Epidermal melanocyte (primary cell): ENCODE data around the gene CYB5D1.
"Not testable (repeated sequence)": the region's sequence is repeated elsewhere in the genome, so short reads cannot be mapped to it uniquely, and the experiment has no call there.

Experiments
- DNase-seq: peaks from one replicate; pipeline ENCODE4 v3.0.0; 2011; ENCODE audit warnings: low spot score; ENCODE audit not compliant: insufficient read length

CYB5D1 gene, protein sequence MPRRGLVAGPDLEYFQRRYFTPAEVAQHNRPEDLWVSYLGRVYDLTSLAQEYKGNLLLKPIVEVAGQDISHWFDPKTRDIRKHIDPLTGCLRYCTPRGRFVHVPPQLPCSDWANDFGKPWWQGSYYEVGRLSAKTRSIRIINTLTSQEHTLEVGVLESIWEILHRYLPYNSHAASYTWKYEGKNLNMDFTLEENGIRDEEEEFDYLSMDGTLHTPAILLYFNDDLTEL

GRCh38 chr17:7857713-7858521, at the start of gene CYB5D1:
Gene CYB5D1 (plus strand): TSS chr17:7858003. CDS start chr17:7858135, 132 bp downstream.
- peak; percentile 79 for DNase-seq

GRCh38 chr17:7809086-7809790, 48.6 kb upstream of the CYB5D1 start:
- no peak for DNase-seq

DNA sequence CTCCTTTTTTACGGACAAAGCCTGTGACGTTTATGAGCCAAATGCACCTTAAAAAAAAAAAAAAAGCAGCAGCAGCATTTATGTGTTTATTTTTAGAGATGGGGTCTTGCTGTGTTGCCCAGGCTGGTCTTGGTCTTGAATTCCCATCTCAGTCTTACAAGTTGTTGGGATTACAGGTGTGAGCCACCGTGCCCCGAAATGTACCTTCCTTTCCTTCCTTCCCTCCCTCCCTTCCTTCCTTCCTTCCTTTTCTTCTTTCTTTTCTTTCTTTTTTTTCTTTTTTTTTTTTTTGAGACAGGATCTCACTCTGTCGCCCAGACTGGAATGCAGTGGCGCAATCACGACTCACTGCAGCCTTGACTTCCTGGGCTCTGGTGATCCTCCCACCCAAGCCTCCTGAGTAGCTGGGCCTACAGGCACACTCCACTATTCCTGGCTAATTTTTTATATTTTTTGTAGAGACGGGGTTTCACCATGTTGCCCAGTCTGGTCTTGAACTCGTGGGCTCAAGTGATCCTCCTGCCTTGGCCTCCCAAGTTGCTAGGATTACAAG, 47.9 kb upstream of the CYB5D1 start:
- not testable (repeated sequence) for DNase-seq

- DNase-seq: no peak
Observed at GRCh38 chr17:7811251-7811650, 46.6 kb upstream of the CYB5D1 start.

GRCh38 chr17:7814969-7815368, 42.8 kb upstream of the CYB5D1 start:
- DNase-seq: no peak

DNA sequence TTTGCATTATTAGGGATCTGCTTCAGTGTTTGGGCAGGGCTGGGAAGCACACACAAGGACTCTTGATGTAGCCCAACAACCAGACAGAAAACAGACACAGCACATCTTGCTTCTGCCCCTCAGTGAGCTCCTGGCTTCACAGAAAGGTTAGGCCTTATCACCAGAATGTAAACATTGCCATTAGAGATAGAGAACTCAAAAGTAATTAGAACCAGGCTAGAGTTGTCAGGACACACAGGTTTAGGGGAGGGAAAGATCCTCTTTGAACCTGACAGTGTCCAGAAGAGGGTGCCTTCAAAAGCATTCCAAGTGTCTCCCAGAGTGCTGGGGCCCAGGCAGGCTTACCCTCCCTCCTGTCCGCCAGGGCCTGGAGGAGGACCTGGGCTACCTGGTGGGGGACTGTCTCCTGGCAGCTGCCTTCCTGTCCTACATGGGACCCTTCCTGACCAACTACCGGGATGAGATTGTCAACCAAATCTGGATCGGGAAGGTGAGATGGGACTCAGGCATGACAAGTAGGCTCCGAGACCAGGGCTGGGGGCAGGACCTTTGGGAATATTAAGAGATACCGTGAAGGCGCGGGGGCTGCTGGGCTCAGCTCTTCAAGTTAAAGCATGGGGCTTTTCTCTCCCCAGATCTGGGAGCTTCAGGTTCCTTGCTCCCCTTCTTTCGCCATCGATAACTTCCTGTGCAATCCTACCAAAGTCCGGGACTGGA, 40.7 kb upstream of the CYB5D1 start:
- DNase-seq: no peak

GRCh38 chr17:7817643-7817964, 40.2 kb upstream of the CYB5D1 start:
- DNase-seq: no peak

GRCh38 chr17:7818026-7818425, 39.8 kb upstream of the CYB5D1 start:
- no peak for DNase-seq

- no peak for DNase-seq
Observed at GRCh38 chr17:7818746-7819645, 38.8 kb upstream of the CYB5D1 start.

DNA sequence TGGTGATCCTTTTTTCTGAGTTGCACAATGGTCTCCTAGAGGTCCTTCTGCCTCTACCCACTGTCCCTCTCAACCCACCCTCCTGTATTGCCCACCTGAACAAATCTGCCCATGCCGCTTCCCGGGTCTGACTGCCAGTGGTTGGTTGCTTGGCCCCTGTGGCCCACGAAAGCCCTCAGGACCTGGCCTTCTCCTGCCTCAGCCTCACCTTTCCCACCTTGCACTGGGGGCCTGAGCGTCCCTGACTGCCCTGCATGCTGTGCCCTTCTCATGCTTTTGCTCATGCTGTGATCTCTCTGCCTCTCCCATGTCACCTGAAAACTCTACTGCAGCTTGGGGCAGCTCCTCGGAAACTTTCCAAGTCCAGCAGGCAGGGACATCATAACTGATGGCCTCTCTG, 37.6 kb upstream of the CYB5D1 start:
- DNase-seq: no peak

- DNase-seq: no peak
Observed at GRCh38 chr17:7822126-7822525, 35.7 kb upstream of the CYB5D1 start.

DNA sequence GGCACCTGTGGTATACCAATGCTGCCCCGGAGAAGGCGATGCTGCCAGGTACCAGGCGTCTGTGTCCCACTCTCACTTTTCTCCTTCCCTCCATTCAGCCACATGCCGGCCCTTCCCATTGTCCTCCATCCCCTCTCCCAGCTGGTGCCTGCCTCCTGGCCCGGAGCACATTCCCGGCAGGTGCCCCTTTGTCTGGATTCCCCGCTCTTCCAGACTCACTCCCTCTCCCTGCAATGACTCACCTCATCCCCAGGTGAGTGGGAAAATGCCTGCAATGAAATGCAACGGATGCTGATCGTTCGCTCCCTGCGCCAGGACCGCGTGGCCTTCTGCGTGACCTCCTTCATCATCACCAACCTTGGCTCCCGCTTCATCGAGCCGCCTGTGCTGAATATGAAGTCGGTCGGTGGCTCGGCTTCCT, 34.2 kb upstream of the CYB5D1 start:
- no peak for DNase-seq

GRCh38 chr17:7824021-7824924, 33.5 kb upstream of the CYB5D1 start:
- no peak for DNase-seq

- no peak for DNase-seq
Observed at GRCh38 chr17:7825206-7825990, 32.4 kb upstream of the CYB5D1 start.

GRCh38 chr17:7830616-7831015, 27.2 kb upstream of the CYB5D1 start:
- DNase-seq: no peak

- DNase-seq: no peak
Observed at GRCh38 chr17:7831233-7831632, 26.6 kb upstream of the CYB5D1 start.

DNA sequence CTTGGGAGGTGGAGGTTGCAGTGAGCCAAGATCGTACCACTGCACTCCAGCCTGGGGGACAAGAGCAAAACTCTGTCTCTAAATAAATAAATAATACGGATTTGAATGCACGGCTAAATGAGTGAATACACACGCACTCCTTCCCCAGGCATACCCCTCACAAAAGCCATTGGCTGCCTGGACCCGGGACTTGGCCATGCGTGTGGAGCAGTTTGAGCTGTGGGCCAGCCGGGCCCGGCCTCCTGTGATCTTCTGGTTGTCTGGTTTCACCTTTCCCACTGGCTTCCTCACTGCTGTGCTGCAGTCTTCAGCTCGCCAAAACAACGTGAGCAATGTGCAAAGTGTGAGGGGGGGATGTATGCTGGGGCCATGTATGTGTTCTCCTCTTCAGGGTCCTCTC, 25.4 kb upstream of the CYB5D1 start:
- no peak for DNase-seq

GRCh38 chr17:7833011-7833794, 24.6 kb upstream of the CYB5D1 start:
- DNase-seq: no peak
